ENCODE results near the gene MRPL52.
"Not testable (repeated sequence)": the region's sequence is repeated elsewhere in the genome, so short reads cannot be mapped to it uniquely, and the experiment has no call there.

The MRPL52 gene

DNA sequence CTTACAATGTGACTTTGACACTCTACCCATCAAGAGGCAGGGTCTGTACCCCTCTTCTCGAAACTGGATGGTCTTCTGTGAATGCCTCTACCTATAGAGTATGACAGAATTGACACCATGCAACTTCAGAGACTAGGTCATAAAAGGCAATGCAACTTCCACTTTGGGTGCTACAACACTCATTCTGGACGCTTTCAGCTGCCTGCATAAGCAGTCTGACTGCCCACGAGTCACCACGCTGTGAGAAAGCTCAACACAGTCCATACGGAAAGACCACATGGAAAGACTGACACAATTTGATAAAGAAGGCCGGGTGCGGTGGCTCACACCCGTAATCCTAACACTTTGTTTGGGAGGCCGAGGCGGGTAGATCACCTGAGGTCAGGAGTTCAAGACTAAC is 29.3 kb upstream of the MRPL52 start:
- Mint-ChIP-seq H3K9me3 (no peaks in the 10 kb centered on the region), H3K4me1 (ENCODE audit: low read depth in 2 of 2) (no peaks in the 10 kb centered on the region), H3K27ac (no peak overlapping the region), H3K4me3 (no peak overlapping the region), H3K36me3 (ENCODE audit: insufficient read depth) (no peaks in the 10 kb centered on the region), H3K27me3 (peaks cover 94 to 99% of the 10 kb centered on the region in 2 donors)
- no peak for ATAC-seq (replicated peaks)
- no peak for DNase-seq

DNA sequence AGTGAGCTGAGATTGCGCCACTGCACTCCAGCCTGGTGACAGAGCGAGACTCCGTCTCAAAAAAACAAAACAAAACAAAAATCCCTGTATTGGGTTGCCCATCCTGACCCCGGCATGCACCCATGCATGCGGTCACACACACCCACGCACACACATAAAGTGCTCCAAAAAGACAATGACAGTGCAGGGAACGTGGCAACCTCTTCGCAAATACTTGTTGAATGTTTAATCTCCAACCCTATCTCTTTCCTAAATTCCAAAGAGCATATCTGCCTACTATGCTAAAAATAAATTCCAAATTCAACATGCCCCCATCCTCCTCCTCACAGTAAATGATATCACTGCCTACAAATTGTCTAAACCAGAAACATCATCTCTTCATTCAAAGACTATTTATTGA is 28.0 kb upstream of the MRPL52 start:
- no peak for DNase-seq
- no peak for ATAC-seq (replicated peaks)
- H3K9me3 Mint-ChIP-seq: no peaks in the 10 kb centered on the region
- H3K4me1 Mint-ChIP-seq (ENCODE audit: low read depth in 2 of 2): no peaks in the 10 kb centered on the region
- no peaks in the 10 kb centered on the region for H3K36me3 Mint-ChIP-seq (ENCODE audit: insufficient read depth)
- H3K27ac Mint-ChIP-seq: no peak overlapping the region
- H3K4me3 Mint-ChIP-seq: no peak overlapping the region
- H3K27me3 Mint-ChIP-seq: peaks cover 84 to 97% of the 10 kb centered on the region in 2 donors

DNA sequence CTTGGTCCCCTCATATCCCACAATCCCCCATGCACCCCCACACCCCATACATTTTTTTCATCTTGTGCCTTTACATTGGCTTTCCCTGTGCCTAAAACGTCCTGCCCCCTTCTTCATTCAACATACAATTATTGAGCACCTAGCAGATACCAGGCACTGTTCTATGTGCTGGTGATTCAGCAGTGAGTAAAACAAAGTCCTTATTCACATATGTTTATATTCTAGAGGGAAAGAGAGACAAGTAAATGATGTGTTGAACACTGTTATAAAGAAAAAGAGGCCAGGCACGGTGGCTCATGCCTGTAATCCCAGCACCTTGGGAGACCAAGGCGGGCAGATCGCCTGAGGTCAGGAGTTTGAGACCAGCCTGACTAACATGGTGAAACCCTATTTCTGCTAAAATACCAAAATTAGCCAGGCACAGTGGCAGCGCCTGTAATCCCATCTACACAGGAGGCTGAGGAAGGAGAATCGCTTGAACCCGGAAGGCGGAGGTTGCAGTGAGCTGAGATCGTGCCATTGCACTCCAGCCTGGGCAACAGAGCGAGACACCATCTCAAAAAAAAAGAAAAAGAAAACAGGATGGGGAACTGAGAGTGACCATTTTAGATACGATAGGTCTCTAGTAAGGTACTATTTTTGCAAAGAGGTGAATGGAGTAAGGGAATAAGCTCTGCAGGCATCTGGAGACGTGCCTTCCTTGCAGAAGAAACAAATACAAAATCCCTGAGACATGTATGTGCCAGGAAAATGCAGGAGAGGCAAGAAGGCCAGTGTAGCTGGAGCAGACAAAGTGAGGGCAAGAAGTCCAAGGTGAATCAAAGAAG is 26.6 kb upstream of the MRPL52 start:
- peaks cover 82 to 95% of the 10 kb centered on the region in 2 donors for H3K27me3 Mint-ChIP-seq
- no peaks in the 10 kb centered on the region for H3K4me1 Mint-ChIP-seq (ENCODE audit: low read depth in 2 of 2)
- H3K9me3 Mint-ChIP-seq: no peaks in the 10 kb centered on the region
- no peaks in the 10 kb centered on the region for H3K36me3 Mint-ChIP-seq (ENCODE audit: insufficient read depth)
- no peak overlapping the region for H3K4me3 Mint-ChIP-seq
- H3K27ac Mint-ChIP-seq: no peak overlapping the region
- DNase-seq (no peak), ATAC-seq (replicated peaks) (no peak)

DNA sequence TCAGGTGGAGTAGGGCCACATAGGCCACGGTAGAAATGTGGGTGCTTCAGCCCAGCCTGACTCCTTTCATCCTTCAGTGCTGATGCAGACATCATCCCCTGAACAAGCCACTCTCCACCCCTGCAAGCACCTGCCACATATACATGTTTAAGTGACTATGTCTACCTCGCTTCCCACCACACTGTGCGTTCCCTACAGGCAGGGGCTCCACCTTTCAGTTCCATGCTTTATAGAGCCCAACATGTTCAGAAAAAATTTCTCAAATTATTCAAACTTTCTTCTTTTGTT is 26.1 kb upstream of the MRPL52 start:
- no peaks in the 10 kb centered on the region for H3K36me3 Mint-ChIP-seq (ENCODE audit: insufficient read depth)

DNA sequence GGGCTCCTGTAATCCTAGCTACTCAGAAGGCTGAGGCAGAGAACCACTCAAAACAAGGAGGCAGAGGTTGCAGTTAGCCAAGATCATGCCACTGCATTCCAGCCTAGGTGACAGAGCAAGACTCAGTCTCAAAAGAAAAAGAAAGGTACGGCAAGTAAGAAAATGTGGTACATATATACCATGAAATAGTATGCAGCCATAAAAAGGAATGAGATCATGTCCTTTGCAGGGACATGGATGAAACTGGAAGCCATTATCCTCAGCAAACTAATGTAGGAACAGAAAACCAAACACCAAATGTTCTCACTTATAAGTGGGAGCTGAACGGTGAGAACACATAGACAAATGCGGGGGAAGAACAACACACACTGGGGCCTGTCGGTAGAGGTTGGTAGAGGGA is 24.5 kb upstream of the MRPL52 start:
- not testable (repeated sequence) for H3K36me3 Mint-ChIP-seq (ENCODE audit: insufficient read depth); H3K4me3 Mint-ChIP-seq; H3K9me3 Mint-ChIP-seq; ATAC-seq (replicated peaks); DNase-seq; H3K4me1 Mint-ChIP-seq (ENCODE audit: low read depth in 2 of 2); H3K27ac Mint-ChIP-seq
- H3K27me3 Mint-ChIP-seq: peaks cover 61 to 74% of the 10 kb centered on the region in 2 donors

More for the DNA sequence above, 26.1 kb upstream of the MRPL52 start:
- H3K4me3 Mint-ChIP-seq: no peak overlapping the region
- H3K27me3 Mint-ChIP-seq: peaks cover 76 to 89% of the 10 kb centered on the region in 2 donors
- H3K27ac Mint-ChIP-seq: no peak overlapping the region
- no peak for ATAC-seq (replicated peaks)
- H3K4me1 Mint-ChIP-seq (ENCODE audit: low read depth in 2 of 2): no peaks in the 10 kb centered on the region
- DNase-seq: no peak
- no peaks in the 10 kb centered on the region for H3K9me3 Mint-ChIP-seq

DNA sequence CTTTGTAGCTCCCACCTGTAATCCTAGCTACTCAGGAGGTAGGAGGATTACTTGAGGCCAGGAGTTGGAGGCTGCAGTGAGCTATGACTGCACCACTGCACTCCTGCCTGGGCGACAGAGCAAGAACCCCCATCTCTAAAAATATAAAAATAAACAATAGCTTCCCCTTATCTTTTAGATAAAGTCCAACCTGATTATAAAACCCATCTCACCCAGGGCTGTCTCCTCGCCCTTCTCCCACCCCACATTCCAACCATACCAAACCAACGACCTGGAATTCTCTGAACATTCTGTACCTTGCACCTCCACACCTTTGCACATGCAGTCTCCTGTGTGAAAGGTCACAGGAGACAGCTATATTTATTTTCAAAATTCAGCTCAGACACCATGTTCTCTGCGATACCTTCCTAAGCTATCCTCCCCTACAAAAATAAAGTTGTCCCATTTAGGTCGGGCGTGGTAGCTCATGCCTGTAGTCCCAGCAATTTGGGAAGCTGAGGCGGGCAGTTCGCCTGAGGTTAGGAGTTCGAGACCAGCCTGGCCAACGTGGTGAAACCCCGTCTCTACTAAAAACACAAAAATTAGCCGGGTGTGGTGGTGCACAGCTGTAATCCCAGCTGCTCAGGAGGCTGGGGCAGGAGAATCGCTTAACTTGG is 22.1 kb upstream of the MRPL52 start:
- H3K27ac Mint-ChIP-seq: no peak overlapping the region
- no peak for ATAC-seq (replicated peaks)

DNA sequence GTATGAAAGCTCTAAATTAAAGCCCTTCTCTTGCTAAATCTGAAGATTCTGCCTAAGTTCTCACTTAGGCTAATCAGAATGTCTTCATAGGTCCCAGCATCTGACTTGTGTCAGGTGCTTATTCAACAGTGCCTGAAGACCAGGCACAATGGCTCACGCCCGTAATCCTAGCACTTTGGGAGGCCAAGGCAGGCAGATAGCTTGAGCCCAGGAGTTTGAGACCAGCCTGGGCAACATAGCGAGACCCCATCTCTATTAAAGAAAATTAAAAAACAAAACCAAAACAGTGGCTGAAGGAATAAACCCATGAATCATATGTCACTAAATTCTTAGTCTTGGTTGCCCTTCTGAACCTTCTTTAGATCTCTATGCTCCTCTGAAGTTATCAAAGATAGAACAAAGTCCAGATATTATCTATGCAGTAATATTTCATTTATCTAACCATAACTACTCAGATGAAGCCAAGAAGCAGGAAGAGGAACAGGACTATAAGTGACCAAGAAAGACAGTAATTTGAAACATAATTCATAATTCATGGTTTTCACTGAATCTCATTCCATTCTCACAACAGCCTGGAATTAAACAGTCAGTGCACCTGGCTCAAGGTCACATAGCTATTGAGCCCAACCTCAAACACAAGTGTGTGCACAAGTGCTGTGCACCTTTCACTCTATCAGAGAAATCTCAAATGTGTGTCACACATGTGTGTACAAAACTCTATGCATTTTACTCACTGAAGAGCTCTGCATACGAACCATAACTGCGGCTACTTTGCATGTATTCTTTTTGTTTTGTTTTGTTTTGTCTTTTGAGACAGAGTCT is 21.1 kb upstream of the MRPL52 start:
- Mint-ChIP-seq H3K4me1 (ENCODE audit: low read depth in 2 of 2) (no peaks in the 10 kb centered on the region), H3K27ac (no peak overlapping the region), H3K4me3 (no peak overlapping the region), H3K9me3 (no peaks in the 10 kb centered on the region), H3K36me3 (ENCODE audit: insufficient read depth) (no peaks in the 10 kb centered on the region), H3K27me3 (peaks cover 35 to 40% of the 10 kb centered on the region in 2 donors)
- DNase-seq (no peak), ATAC-seq (replicated peaks) (no peak)

More for the DNA sequence above, 22.1 kb upstream of the MRPL52 start:
- Mint-ChIP-seq H3K27me3 (peaks cover 46 to 51% of the 10 kb centered on the region in 2 donors), H3K9me3 (no peaks in the 10 kb centered on the region), H3K4me3 (no peak overlapping the region), H3K36me3 (ENCODE audit: insufficient read depth) (no peaks in the 10 kb centered on the region), H3K4me1 (ENCODE audit: low read depth in 2 of 2) (no peaks in the 10 kb centered on the region)
- DNase-seq: no peak

DNA sequence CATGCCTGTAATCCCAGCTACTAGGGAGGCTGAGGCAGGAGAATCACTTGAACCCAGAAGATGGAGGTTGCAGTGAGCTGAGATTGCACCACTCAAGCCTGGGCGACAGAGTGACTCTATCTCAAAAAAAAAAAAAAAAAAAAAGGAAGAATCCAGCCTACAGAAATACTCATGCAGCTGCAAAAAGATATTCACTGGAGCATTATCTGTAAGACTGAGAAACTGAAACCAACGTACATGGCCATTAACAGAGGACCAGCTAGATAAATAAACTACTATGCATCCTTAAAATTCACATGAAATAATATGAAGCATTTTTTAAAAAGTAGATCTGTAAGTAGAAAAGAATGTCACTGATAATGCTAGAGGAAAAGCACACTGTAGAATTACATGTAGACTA is 18.0 kb upstream of the MRPL52 start:
- Mint-ChIP-seq H3K4me3 (no peak overlapping the region), H3K27ac (no peak overlapping the region)
- ATAC-seq (replicated peaks): no peak

DNA sequence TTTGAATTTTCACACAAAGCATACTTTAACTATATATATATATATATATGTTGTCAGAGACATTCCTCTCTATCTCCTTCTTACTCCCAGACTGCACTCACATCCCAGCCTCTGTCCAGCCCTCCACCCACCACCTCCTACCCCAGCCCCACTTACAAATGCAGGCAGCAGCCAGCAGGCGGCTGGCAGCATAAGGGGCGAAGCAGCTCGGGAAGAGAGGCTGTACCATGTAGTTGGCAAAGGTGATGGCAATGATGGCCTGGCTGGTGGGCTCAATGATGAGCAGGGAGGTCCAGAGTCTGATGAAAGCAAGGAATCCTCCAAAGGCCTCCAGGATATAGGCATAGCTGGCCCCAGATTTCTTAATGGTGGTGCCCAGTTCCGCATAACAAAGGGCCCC is 16.9 kb upstream of the MRPL52 start:
- ATAC-seq (replicated peaks): no peak
- no peak overlapping the region for H3K4me3 Mint-ChIP-seq
- no peaks in the 10 kb centered on the region for H3K36me3 Mint-ChIP-seq (ENCODE audit: insufficient read depth)
- H3K4me1 Mint-ChIP-seq (ENCODE audit: low read depth in 2 of 2): no peaks in the 10 kb centered on the region
- no peak for DNase-seq
- no peak overlapping the region for H3K27ac Mint-ChIP-seq
- H3K27me3 Mint-ChIP-seq: peaks cover 7 to 12% of the 10 kb centered on the region in 2 donors
- no peaks in the 10 kb centered on the region for H3K9me3 Mint-ChIP-seq

More for the DNA sequence above, 18.0 kb upstream of the MRPL52 start:
- no peaks in the 10 kb centered on the region for H3K36me3 Mint-ChIP-seq (ENCODE audit: insufficient read depth)
- H3K27me3 Mint-ChIP-seq: peaks cover 16 to 22% of the 10 kb centered on the region in 2 donors
- no peak for DNase-seq
- H3K9me3 Mint-ChIP-seq: no peaks in the 10 kb centered on the region
- H3K4me1 Mint-ChIP-seq (ENCODE audit: low read depth in 2 of 2): no peaks in the 10 kb centered on the region

DNA sequence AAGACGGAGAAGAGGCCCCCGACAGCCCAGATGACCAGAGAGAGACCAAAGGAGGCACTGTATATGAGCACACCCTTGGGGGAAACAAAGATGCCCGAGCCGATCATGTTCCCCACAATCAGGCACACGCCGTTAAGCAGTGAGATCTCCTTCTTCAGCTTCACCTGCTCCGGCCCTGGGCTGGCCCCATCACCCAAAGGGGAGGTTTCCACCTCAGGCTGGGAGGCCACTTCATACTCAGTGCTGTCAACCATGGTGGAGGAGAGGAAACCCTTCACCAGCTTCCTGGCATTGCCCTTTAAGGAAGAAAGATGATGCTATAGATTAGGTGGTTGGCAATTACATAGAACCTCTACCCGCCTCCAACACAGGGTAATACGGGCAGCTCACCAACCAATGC is 16.5 kb upstream of the MRPL52 start:
- Mint-ChIP-seq H3K27me3 (peaks cover 6 to 10% of the 10 kb centered on the region in 2 donors), H3K4me1 (ENCODE audit: low read depth in 2 of 2) (no peaks in the 10 kb centered on the region), H3K4me3 (no peak overlapping the region), H3K36me3 (ENCODE audit: insufficient read depth) (no peaks in the 10 kb centered on the region), H3K27ac (no peak overlapping the region), H3K9me3 (no peaks in the 10 kb centered on the region)
- DNase-seq: no peak
- no peak for ATAC-seq (replicated peaks)

DNA sequence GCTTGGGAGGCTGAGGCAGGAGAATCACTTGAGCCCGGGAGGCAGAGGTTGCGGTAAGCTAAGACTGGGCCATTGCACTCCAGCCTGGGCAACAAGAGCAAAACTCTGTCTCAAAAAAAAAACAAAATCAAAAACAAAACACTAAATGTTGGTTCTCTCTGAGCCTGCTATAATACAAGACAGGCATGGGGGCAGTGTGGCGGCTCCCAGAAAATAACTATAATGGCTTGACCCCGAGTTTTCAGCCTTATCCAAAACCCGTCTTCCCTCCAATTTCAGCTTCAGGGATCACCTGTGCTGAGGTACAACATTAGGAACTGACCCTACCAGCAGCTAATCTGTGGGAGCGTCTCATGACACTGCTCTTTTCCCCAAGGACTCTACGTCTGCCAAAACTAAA is 15.3 kb upstream of the MRPL52 start:
- peaks cover 6 to 18% of the 10 kb centered on the region in 2 donors for H3K27me3 Mint-ChIP-seq
- DNase-seq (no peak), ATAC-seq (replicated peaks) (no peak)
- no peaks in the 10 kb centered on the region for H3K9me3 Mint-ChIP-seq
- no peak overlapping the region for H3K4me3 Mint-ChIP-seq
- no peaks in the 10 kb centered on the region for H3K36me3 Mint-ChIP-seq (ENCODE audit: insufficient read depth)
- no peaks in the 10 kb centered on the region for H3K4me1 Mint-ChIP-seq (ENCODE audit: low read depth in 2 of 2)
- H3K27ac Mint-ChIP-seq: no peak overlapping the region

DNA sequence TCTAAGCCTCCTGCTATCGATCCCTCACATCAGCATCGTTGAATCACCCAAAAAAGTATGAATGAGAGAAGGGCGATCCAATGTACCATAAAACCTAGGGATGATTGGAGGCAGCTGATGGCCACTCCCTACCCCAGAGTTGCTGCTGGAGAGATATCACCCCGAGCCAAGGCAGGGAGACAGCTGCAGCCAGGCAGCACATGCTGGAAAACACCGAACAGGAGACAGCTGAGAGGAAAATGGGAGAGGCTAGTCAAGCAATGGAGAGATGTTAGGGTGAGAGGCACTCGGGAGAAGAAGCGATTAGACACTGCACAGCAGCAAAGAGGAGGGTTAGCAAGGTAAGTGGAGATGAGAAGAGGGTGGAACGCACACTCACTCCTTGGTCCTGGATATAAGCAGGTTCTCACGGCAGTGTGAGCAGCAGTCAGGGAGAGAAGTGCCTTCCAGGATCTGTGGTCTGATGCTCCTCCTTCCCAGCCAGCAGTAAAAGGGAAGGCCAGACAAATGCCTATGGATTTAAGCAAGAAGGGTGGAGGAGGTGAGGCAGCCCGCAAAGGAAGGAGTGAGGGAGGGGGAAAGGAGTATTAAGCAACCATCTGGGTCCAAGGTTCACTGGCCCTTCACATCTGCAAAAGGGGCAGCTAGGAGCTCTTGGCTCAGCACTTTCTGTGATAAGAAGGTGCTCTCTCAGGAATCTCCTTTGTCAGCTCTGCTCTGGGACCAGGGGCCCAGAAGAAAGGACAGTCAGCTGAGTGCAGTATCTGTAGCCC is 14.6 kb upstream of the MRPL52 start, which contains the start of gene SLC7A7:
Gene SLC7A7 (minus strand): TSS at position 495 of the 773 bp plus-strand sequence. CDS start 2,037 bp downstream, outside the sequence.
- H3K27ac Mint-ChIP-seq: no peak within 1 kb of the TSS
- ATAC-seq (replicated peaks) (no peak), DNase-seq (no peak)
- H3K27me3 Mint-ChIP-seq: peaks cover 10 to 26% of the 10 kb centered on the region in 2 donors
- no peak within 1 kb of the TSS for H3K4me3 Mint-ChIP-seq
- no peaks in the 10 kb centered on the region for H3K9me3 Mint-ChIP-seq
- H3K36me3 Mint-ChIP-seq (ENCODE audit: insufficient read depth): no peaks in the 10 kb centered on the region
- H3K4me1 Mint-ChIP-seq (ENCODE audit: low read depth in 2 of 2): no peaks in the 10 kb centered on the region
